ENCODE data around the gene BAIAP3. TPM values are rescaled to one million over a fixed set of nuclear protein-coding genes. Genes with fewer than 3 reads are reported as not detected.
"Not testable (repeated sequence)": the region's sequence is repeated elsewhere in the genome, so short reads cannot be mapped to it uniquely, and the experiment has no call there.

The BAIAP3 gene
- total and polyA plus RNA-seq, 2 experiments from 2014 or later, result 0.23 to 0.86 TPM

DNA sequence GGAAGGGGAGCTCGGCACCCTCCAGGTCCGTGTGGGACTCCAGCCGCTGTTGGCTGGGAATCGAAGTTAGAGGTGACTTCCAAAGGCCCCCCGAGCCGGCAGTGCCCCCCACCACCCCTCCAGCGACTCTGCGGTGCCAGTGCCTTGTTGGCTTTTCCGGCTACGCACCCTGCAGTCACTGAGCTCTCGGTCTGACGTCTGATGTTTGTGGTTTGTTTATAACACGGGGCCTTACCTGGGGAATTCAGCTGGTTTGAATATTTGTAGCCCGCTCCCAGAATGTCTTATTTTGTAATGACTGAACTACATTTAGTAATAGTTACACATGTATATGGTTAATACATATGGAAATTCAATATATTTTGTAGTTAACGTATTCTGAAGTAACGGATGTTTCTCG, 7.1 kb upstream of the BAIAP3 start:
- H3K9ac ChIP-seq, result no peak overlapping the region
- H3K4me1 ChIP-seq (ENCODE audit: insufficient read depth), result no peaks in the 10 kb centered on the region
- no peaks in the 10 kb centered on the region for H3K79me2 ChIP-seq (ENCODE audit: insufficient read depth)
- H3K36me3 ChIP-seq (ENCODE audit: low read depth), result no peaks in the 10 kb centered on the region; the same call in 1 of the 2 replicates
- no peak overlapping the region for H3K4me3 ChIP-seq
- no peak overlapping the region for H3K27ac ChIP-seq
- 74 to 83% methylated on average over 11 to 17 of the region's 17 CpGs for WGBS, 2 experiments (ENCODE audit: low coverage in 1 of 2, low lambda C conversion rate in 2 of 2, missing lambda C conversion rate in 2 of 2)
- no peaks in the 10 kb centered on the region for H3K27me3 ChIP-seq (replicated peaks; ENCODE audit: insufficient read depth)
- DNase-seq, result no peak
- H3K4me2 ChIP-seq (ENCODE audit: unreplicated experiment), result no peak overlapping the region
- no peak overlapping the region for H2AFZ ChIP-seq
- no peak for TF ChIP-seq EZH2phosphoT487 (IDR thresholded peaks at IDR 0.05; ENCODE audit: insufficient read depth, low read depth)
- no peak for TF ChIP-seq EZH2 (IDR thresholded peaks at IDR 0.05; ENCODE audit: insufficient read depth, poor library complexity, severe bottlenecking)
- in situ Hi-C loops (cut with MboI), result no loop called here
- H3F3A ChIP-seq (ENCODE audit: insufficient read depth), result no peaks in the 10 kb centered on the region
- no peaks in the 10 kb centered on the region for H3K9me2 ChIP-seq (ENCODE audit: insufficient read depth)
- no peaks in the 10 kb centered on the region for H4K20me1 ChIP-seq (ENCODE audit: insufficient read depth)
- H3K9me3 ChIP-seq (ENCODE audit: low read depth), result no peaks in the 10 kb centered on the region

DNA sequence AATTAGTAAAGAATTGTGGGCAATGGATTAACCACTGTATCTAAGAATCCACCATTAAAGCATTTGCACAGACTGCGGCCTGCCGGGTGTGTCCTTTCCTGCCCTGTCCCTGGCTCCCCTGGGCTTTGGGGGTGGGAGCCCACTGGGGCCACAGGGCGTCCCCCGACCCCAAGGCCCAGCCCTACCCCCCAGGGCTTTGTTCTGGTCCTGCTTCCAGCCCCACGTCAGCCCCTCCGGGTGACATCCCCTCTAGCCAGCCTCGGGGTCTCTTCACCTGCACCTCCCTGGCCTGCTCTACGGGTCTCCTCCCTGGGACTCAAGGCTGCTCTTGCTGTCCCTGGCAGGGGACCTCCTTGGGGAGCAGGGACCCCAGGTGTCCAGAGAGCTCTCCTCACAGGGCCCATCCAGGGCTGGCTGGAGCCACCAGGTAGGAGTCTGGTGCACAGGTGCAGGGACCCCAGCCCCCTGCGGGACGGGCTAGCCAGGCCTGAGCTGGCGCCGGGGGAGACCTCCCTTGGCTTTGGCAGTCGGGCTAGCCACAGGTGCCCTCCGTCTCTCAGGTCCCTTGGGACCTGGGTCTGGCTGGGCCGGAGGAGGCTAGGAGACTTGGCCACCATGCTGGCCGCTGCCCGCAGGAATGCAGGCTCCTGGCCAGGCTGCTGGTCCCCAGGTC, 6.4 kb upstream of the BAIAP3 start:
- DNase-seq, result no peak
- in situ Hi-C loops (cut with MboI), result no loop called here

DNA sequence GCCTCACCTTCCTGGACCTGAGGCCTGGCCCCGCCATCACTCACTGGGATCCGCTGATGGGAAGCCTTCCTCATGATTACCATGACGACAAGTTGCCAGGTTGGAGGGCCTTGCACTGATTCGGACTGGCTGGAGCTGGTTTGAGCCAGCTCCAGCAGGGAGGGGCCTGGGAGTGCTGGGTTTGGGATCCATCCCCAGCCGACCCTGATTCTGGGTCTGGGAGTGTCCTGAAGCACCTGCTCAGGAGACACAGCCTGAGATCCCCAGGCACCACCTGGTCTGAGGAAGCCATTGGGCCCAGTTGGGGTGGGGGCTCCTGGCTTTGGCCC, 5.9 kb upstream of the BAIAP3 start:
- H3F3A ChIP-seq (ENCODE audit: insufficient read depth), result no peaks in the 10 kb centered on the region
- no peaks in the 10 kb centered on the region for H4K20me1 ChIP-seq (ENCODE audit: insufficient read depth)
- H3K4me3 ChIP-seq, result no peak overlapping the region
- H3K9me2 ChIP-seq (ENCODE audit: insufficient read depth), result no peaks in the 10 kb centered on the region
- no peak overlapping the region for H3K4me2 ChIP-seq (ENCODE audit: unreplicated experiment)
- peaks cover 9% of the 10 kb centered on the region for H3K27me3 ChIP-seq (replicated peaks; ENCODE audit: insufficient read depth)
- no peak for DNase-seq
- no peak overlapping the region for H2AFZ ChIP-seq
- H3K36me3 ChIP-seq (ENCODE audit: low read depth), result no peaks in the 10 kb centered on the region
- no peaks in the 10 kb centered on the region for H3K9me3 ChIP-seq (ENCODE audit: low read depth)
- no peaks in the 10 kb centered on the region for H3K79me2 ChIP-seq (ENCODE audit: insufficient read depth)
- in situ Hi-C loops (cut with MboI), result no loop called here
- TF ChIP-seq EZH2 (IDR thresholded peaks at IDR 0.05; ENCODE audit: insufficient read depth, poor library complexity, severe bottlenecking), result no peak
- no peak for TF ChIP-seq EZH2phosphoT487 (IDR thresholded peaks at IDR 0.05; ENCODE audit: insufficient read depth, low read depth)
- H3K27ac ChIP-seq, result no peak overlapping the region
- no peak overlapping the region for H3K9ac ChIP-seq
- WGBS, 2 experiments (ENCODE audit: low coverage in 1 of 2, low lambda C conversion rate in 2 of 2, missing lambda C conversion rate in 2 of 2), result 45% methylated on average over 5 of the region's 5 CpGs
- H3K4me1 ChIP-seq (ENCODE audit: insufficient read depth), result no peaks in the 10 kb centered on the region

More for the DNA sequence above, 6.4 kb upstream of the BAIAP3 start:
- no peaks in the 10 kb centered on the region for H4K20me1 ChIP-seq (ENCODE audit: insufficient read depth)
- WGBS, 2 experiments (ENCODE audit: low coverage in 1 of 2, low lambda C conversion rate in 2 of 2, missing lambda C conversion rate in 2 of 2), result 80 to 90% methylated on average over 11 to 16 of the region's 17 CpGs
- H3K4me2 ChIP-seq (ENCODE audit: unreplicated experiment), result no peak overlapping the region
- H3K4me1 ChIP-seq (ENCODE audit: insufficient read depth), result no peaks in the 10 kb centered on the region
- H3K79me2 ChIP-seq (ENCODE audit: insufficient read depth), result no peaks in the 10 kb centered on the region
- H3K36me3 ChIP-seq (ENCODE audit: low read depth), result no peaks in the 10 kb centered on the region; the same call in 1 of the 2 replicates
- H3K4me3 ChIP-seq, result no peak overlapping the region
- H3F3A ChIP-seq (ENCODE audit: insufficient read depth), result no peaks in the 10 kb centered on the region
- H2AFZ ChIP-seq, result no peak overlapping the region
- no peaks in the 10 kb centered on the region for H3K9me3 ChIP-seq (ENCODE audit: low read depth)
- peaks cover 4% of the 10 kb centered on the region; the same call in 1 of the 2 replicates for H3K27me3 ChIP-seq (replicated peaks; ENCODE audit: insufficient read depth)
- no peak overlapping the region for H3K9ac ChIP-seq
- TF ChIP-seq EZH2phosphoT487 (IDR thresholded peaks at IDR 0.05; ENCODE audit: insufficient read depth, low read depth) (no peak), EZH2 (IDR thresholded peaks at IDR 0.05; ENCODE audit: insufficient read depth, poor library complexity, severe bottlenecking) (no peak)
- no peaks in the 10 kb centered on the region for H3K9me2 ChIP-seq (ENCODE audit: insufficient read depth)
- no peak overlapping the region for H3K27ac ChIP-seq

GRCh38 chr16:1328136-1328535, 5.3 kb upstream of the BAIAP3 start:
- H3K4me3 ChIP-seq; H3K36me3 ChIP-seq (ENCODE audit: low read depth); H4K20me1 ChIP-seq (ENCODE audit: insufficient read depth); H3K4me2 ChIP-seq (ENCODE audit: unreplicated experiment); H3K79me2 ChIP-seq (ENCODE audit: insufficient read depth); H3K9me3 ChIP-seq (ENCODE audit: low read depth); H3K9me2 ChIP-seq (ENCODE audit: insufficient read depth); in situ Hi-C loops (cut with MboI); H3K4me1 ChIP-seq (ENCODE audit: insufficient read depth); DNase-seq; H3F3A ChIP-seq (ENCODE audit: insufficient read depth); H3K27ac ChIP-seq; H2AFZ ChIP-seq; H3K9ac ChIP-seq: not testable (repeated sequence)
- H3K27me3 ChIP-seq (replicated peaks; ENCODE audit: insufficient read depth), result peaks cover 14% of the 10 kb centered on the region
- 88% methylated on average over 20 of the region's 20 CpGs for WGBS, 2 experiments (ENCODE audit: low coverage in 1 of 2, low lambda C conversion rate in 2 of 2, missing lambda C conversion rate in 2 of 2)

DNA sequence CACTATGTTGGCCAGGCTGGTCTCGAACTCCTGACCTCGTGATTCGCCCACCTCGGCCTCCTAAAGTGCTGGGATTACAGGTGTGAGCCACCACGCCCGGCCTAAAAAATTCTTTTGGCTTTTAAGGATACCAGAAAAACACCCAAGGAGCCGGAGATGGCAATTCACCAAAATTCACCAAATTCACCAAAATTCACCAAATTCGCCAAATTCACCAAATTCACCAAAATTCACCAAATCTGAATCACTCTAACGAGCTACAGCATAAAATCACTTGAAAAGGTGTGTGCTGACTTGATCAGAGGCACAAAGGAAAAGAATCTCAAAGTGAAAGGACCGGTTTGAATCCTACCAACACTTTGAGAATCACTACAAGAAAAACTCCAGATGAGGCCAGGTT, 4.5 kb upstream of the BAIAP3 start:
- H3K4me3 ChIP-seq; H2AFZ ChIP-seq; H3K9me2 ChIP-seq (ENCODE audit: insufficient read depth); in situ Hi-C loops (cut with MboI); H3K4me1 ChIP-seq (ENCODE audit: insufficient read depth); H3F3A ChIP-seq (ENCODE audit: insufficient read depth); H4K20me1 ChIP-seq (ENCODE audit: insufficient read depth); H3K36me3 ChIP-seq (ENCODE audit: low read depth); H3K9me3 ChIP-seq (ENCODE audit: low read depth); H3K27ac ChIP-seq; DNase-seq; H3K79me2 ChIP-seq (ENCODE audit: insufficient read depth); H3K9ac ChIP-seq; H3K4me2 ChIP-seq (ENCODE audit: unreplicated experiment): not testable (repeated sequence)
- peaks cover 19% of the 10 kb centered on the region for H3K27me3 ChIP-seq (replicated peaks; ENCODE audit: insufficient read depth)
- WGBS, 2 experiments (ENCODE audit: low coverage in 1 of 2, low lambda C conversion rate in 2 of 2, missing lambda C conversion rate in 2 of 2), result 91 to 93% methylated on average over 10 of the region's 10 CpGs
